IPS DF 6.9 (cell line): ENCODE data around the gene SEMA4D.

Experiments
- DNase-seq: peaks from one replicate; pipeline ENCODE4 v3.0.0-alpha.2; 2013; ENCODE audit warnings: low read depth, low spot score
- H3K27ac ChIP-seq: one replicate; pipeline ENCODE4 v1.5.1; 2013; ENCODE audit warnings: low read length, control low read depth
- H3K27me3 ChIP-seq: 2 replicates; pipeline ENCODE4 v1.6.1; 2013; ENCODE audit warnings: mild to moderate bottlenecking, low read length; ENCODE audit not compliant: control insufficient read depth, insufficient read depth
- H3K36me3 ChIP-seq: 2 replicates; pipeline ENCODE4 v1.6.1; 2013; ENCODE audit warnings: low read length; ENCODE audit not compliant: control insufficient read depth, insufficient read depth
- H3K4me1 ChIP-seq: 2 replicates; pipeline ENCODE4 v1.6.1; 2013; ENCODE audit warnings: low read length; ENCODE audit not compliant: control insufficient read depth, insufficient read depth
- H3K4me3 ChIP-seq: 2 replicates; pipeline ENCODE4 v1.5.1; 2013; ENCODE audit warnings: mild to moderate bottlenecking, low read length
- H3K9me3 ChIP-seq: 2 replicates; pipeline ENCODE4 v1.6.1; 2013; ENCODE audit warnings: low read length, inconsistent platforms; ENCODE audit not compliant: control insufficient read depth, insufficient read depth
- WGBS: extraction: QIAGEN DNeasy Blood & Tissue Kit; methylation state at CpG from one replicate; pipeline ENCODE4 v1.1.7; 2013; ENCODE audit warnings: mixed read lengths, missing lambda C conversion rate; ENCODE audit not compliant: insufficient read length, insufficient coverage; 5-methylcytosine and 5-hydroxymethylcytosine counted together

The SEMA4D gene

DNA sequence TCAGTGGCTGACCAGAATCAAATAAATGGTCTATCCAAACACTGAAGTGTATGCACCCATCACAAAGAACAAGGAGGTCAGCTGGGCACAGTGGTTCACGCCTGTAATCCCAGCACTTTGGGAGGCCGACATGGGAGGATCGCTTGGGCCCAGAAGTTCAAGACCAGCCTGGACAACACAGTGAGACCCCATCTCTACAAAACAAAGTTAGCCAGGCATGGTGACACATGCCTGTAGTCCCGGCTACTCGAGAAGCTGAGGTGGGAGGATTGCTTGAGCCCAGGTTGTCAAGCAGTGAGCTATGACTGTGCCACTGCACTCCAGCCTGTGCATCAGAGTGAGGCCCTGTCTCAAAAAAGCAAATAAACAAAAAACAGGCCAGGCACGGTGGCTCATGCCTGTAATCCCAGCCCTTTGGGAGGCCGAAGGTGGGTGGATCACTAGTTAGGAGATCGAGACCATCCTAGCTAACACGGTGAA lies 40.5 kb downstream of the SEMA4D start:
- Histone ChIP-seq H3K4me3 (no peak overlapping the region), H3K36me3 (peaks cover 7% of the 10 kb centered on the region), H3K27ac (no peak overlapping the region), H3K9me3 (no peaks in the 10 kb centered on the region), H3K27me3 (no peaks in the 10 kb centered on the region), H3K4me1 (peaks cover 2% of the 10 kb centered on the region)
- no peak for DNase-seq
- WGBS, result no CpG with 5 or more reads among the region's 9 CpGs

DNA sequence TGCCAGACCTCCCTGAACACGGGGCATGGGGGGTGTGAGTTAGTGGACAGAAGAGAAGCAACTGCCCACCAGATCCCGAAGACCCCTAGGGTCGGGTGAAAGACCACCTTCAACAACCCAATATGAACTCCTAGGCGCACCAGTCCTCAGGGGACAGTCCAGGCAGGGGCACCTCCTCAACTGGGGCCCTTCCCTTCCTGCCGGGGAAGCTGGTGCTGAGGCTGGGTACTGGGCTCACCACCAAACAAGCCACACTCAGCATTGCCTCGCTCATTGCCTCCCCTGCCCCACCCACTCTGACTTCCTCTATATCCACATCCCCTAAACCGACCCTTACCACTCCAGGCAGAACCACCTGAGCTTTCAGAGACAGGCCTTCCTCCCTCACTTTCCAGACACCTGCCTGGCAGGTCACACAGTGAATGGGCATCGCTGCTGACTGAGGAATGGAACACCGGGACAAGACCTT lies 42.5 kb downstream of the SEMA4D start:
- H3K9me3 ChIP-seq, result no peaks in the 10 kb centered on the region
- WGBS, result no CpG with 5 or more reads among the region's 9 CpGs
- no peak overlapping the region for H3K27ac ChIP-seq
- peaks cover 2% of the 10 kb centered on the region; the same call in 1 of the 2 replicates for H3K4me1 ChIP-seq
- peaks cover 7% of the 10 kb centered on the region for H3K36me3 ChIP-seq
- H3K4me3 ChIP-seq, result no peak overlapping the region
- no peak for DNase-seq
- H3K27me3 ChIP-seq, result no peaks in the 10 kb centered on the region

GRCh38 chr9:89454498-89455355 lies 43.2 kb downstream of the SEMA4D start:
- Histone ChIP-seq H3K27me3 (no peaks in the 10 kb centered on the region), H3K27ac (no peak overlapping the region), H3K36me3 (peaks cover 7% of the 10 kb centered on the region), H3K4me3 (no peak overlapping the region), H3K4me1 (peaks cover 2% of the 10 kb centered on the region; the same call in 1 of the 2 replicates), H3K9me3 (no peaks in the 10 kb centered on the region)
- no peak for DNase-seq
- WGBS, result no CpG with 5 or more reads among the region's 25 CpGs

DNA sequence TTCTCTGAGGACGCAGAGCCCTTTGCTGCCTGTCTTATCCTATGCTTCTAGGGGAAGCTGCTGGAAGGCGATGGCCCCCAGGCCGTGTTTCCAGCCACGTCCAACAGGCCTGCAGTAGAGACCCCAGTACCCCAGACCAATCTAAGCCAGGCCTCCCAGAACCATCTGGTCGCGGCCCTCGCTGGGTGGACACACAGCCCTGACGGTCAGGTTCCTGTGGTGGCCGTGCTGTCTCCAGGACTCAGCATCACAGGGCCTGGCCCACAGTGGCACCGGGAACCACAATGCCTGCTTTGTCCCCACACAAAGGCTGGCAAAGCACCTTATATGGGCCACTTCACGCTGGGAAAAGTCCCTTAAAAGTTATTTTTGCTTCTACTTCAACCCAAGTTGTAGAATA lies 44.5 kb downstream of the SEMA4D start:
- no CpG with 5 or more reads among the region's 11 CpGs for WGBS
- Histone ChIP-seq H3K27ac (no peak overlapping the region), H3K27me3 (no peaks in the 10 kb centered on the region)

GRCh38 chr9:89452561-89452960 lies 45.4 kb downstream of the SEMA4D start:
- no peaks in the 10 kb centered on the region for H3K9me3 ChIP-seq
- no peak overlapping the region for H3K4me3 ChIP-seq
- H3K4me1 ChIP-seq, result no peaks in the 10 kb centered on the region
- DNase-seq, result no peak
- peaks cover 7% of the 10 kb centered on the region for H3K36me3 ChIP-seq
- H3K27ac ChIP-seq, result no peak overlapping the region
- WGBS, result no CpG with 5 or more reads among the region's 7 CpGs
- H3K27me3 ChIP-seq, result no peaks in the 10 kb centered on the region

More for the DNA sequence above, 44.5 kb downstream of the SEMA4D start:
- DNase-seq, result no peak
- H3K36me3 ChIP-seq, result peaks cover 7% of the 10 kb centered on the region
- H3K9me3 ChIP-seq, result no peaks in the 10 kb centered on the region
- H3K4me3 ChIP-seq, result no peak overlapping the region
- no peaks in the 10 kb centered on the region for H3K4me1 ChIP-seq

GRCh38 chr9:89450213-89450612 lies 47.7 kb downstream of the SEMA4D start:
- Histone ChIP-seq H3K9me3 (no peaks in the 10 kb centered on the region), H3K27me3 (no peaks in the 10 kb centered on the region), H3K4me3 (no peak overlapping the region), H3K4me1 (no peaks in the 10 kb centered on the region), H3K36me3 (peaks cover 7% of the 10 kb centered on the region), H3K27ac (no peak overlapping the region)
- no CpG with 5 or more reads among the region's 2 CpGs for WGBS
- no peak for DNase-seq

DNA sequence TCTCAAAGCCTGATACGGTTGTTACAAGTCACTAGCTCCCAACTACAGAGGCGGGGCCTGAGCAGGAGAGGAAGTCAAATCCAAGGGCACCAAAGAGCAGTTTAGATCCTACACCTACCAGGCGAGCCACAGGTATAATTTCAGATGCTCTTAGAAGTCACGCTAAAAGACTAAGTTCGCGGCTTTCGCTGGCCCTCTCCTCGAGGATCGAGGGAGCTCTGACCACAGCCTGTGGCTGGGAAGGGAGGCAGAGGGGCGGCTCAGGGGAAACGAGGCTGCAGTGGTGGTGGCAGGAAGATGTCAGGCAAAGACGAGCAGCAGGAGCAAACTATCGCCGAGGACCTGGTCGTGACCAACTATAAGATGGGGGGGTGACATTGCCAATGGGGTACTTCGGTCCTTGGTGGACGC lies 48.6 kb downstream of the SEMA4D start:
- no peak for DNase-seq
- H3K4me1 ChIP-seq, result no peaks in the 10 kb centered on the region
- no peaks in the 10 kb centered on the region for H3K27me3 ChIP-seq
- H3K36me3 ChIP-seq, result no peaks in the 10 kb centered on the region
- no peaks in the 10 kb centered on the region for H3K9me3 ChIP-seq
- H3K4me3 ChIP-seq, result no peak overlapping the region
- WGBS, result no CpG with 5 or more reads among the region's 17 CpGs
- H3K27ac ChIP-seq, result no peak overlapping the region

DNA sequence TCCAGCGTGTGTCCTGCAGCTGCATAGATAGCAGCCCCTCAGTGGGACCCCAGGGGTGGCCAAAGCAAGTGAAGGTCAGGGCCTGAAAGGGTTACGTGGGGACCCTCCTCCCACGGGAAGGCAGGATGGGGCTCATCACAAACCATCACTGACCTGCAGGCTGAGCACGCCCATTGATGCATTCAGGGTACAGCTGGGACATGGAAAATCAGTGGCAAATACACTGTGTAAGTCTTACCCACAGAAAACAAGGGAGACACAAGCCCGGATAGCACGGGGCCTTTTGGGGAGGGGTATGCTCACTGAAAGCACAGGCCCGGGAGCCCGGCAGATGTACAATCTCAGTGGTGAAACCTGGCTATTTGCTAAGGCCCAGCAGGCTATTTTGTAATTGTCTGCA lies 49.1 kb downstream of the SEMA4D start:
- no peak for DNase-seq
- H3K27ac ChIP-seq, result no peak overlapping the region
- H3K4me3 ChIP-seq, result no peak overlapping the region
- H3K27me3 ChIP-seq, result no peaks in the 10 kb centered on the region
- 0 out of 2 replicates have a peak, but pooled peaks cover 1% of the 10 kb centered on the region for H3K4me1 ChIP-seq
- H3K36me3 ChIP-seq, result no peaks in the 10 kb centered on the region
- no CpG with 5 or more reads among the region's 8 CpGs for WGBS
- H3K9me3 ChIP-seq, result no peaks in the 10 kb centered on the region

GRCh38 chr9:89448381-89448780 lies 49.5 kb downstream of the SEMA4D start:
- H3K27me3 ChIP-seq, result no peaks in the 10 kb centered on the region
- DNase-seq, result no peak
- H3K4me1 ChIP-seq, result 0 out of 2 replicates have a peak, but pooled peaks cover 1% of the 10 kb centered on the region
- H3K27ac ChIP-seq, result no peak overlapping the region
- H3K9me3 ChIP-seq, result no peaks in the 10 kb centered on the region
- no peaks in the 10 kb centered on the region for H3K36me3 ChIP-seq
- H3K4me3 ChIP-seq, result no peak overlapping the region
- no CpG with 5 or more reads among the region's 11 CpGs for WGBS

DNA sequence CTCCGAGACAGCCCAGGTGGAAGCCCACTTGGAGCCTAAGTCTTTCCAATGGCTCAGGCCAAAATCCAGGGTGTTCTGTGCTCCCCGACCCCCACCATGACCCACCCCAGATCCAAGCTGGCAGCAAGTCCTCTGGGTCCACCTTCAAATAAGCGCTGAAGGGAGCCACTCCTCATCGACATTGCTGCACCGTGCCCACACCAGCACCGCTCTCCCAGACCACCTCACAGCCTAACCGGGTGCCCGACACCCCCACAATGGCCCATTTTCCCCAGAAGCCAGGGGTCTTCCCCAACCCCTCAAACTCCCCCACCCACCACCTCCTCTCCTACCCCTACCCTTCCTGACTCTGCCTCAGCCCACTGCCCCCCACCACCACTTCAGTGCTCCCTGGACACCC lies 50.5 kb downstream of the SEMA4D start:
- Histone ChIP-seq H3K36me3 (no peaks in the 10 kb centered on the region), H3K27me3 (no peaks in the 10 kb centered on the region), H3K9me3 (no peaks in the 10 kb centered on the region), H3K4me1 (peaks cover 6% of the 10 kb centered on the region; the same call in 1 of the 2 replicates), H3K4me3 (no peak overlapping the region), H3K27ac (no peak overlapping the region)
- DNase-seq, result no peak
- no CpG with 5 or more reads among the region's 8 CpGs for WGBS
